Neutrophil (primary cell): ENCODE results near the gene RIOX2.

ENCODE experiments used
- H3K27ac ChIP-seq: fragments of 200-600 bp; sonication (generic); 2 replicates; pipeline ENCODE4 v1.5.1; 2016; ENCODE audit warnings: mild to moderate bottlenecking, moderate library complexity
- H3K27me3 ChIP-seq: fragments of 200-600 bp; sonication (generic); 2 replicates; pipeline ENCODE4 v1.6.0; 2016; ENCODE audit warnings: mild to moderate bottlenecking
- H3K36me3 ChIP-seq: fragments of 200-600 bp; sonication (generic); 2 replicates; pipeline ENCODE4 v1.5.1; 2017
- H3K4me1 ChIP-seq, 2 experiments: fragments of 200-600 bp in 1 of 2; sonication (generic) in 1 of 2; 1 replicate in 1 of 2; 2 replicates in 1 of 2; pipeline versions ENCODE4 v1.5.1 to v1.6.1; 2013 to 2016; ENCODE audit warnings: low read depth in 1 of 2, low read length in 1 of 2, mild to moderate bottlenecking in 1 of 2, moderate library complexity in 1 of 2; ENCODE audit not compliant: control insufficient read depth in 1 of 2, insufficient read depth in 1 of 2
- H3K4me3 ChIP-seq, 2 experiments: fragments of 200-600 bp in 1 of 2; sonication (generic) in 1 of 2; 1 replicate in 1 of 2; 2 replicates in 1 of 2; pipeline ENCODE4 v1.5.1; 2013 to 2016; ENCODE audit warnings: low read depth in 1 of 2, low read length in 1 of 2, mild to moderate bottlenecking in 1 of 2, moderate library complexity in 1 of 2
- H3K9me3 ChIP-seq: fragments of 200-600 bp; sonication (generic); 2 replicates; pipeline ENCODE4 v1.5.1; 2016
- CTCF ChIP-seq: fragments of 200-600 bp; sonication (generic); IDR thresholded peaks from 2 replicates; pipeline ENCODE4 v1.5.1; 2016; ENCODE audit warnings: antibody characterized with exemption

The RIOX2 gene

DNA sequence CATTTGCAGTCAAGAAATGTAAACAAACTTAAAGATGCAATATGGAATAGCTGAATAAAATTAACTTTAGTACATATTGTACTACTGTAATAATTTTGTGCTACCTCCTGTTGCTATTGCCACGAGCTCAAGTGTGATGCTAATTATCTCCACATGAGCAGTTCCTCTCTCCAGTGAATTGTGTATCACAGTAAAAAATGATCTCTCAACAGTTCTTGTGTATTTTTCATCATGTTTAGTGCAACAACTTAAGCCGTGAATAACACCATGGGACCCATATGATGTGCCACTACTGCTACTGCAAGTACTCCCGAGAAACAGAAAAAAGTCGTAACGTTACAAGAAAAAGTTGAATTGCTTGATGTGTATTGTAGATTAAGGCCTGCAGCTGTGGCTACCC, 12.4 kb downstream of the RIOX2 start:
- H3K27me3 ChIP-seq = no peaks in the 10 kb centered on the region
- TF ChIP-seq CTCF = no peak
- H3K36me3 ChIP-seq = no peaks in the 10 kb centered on the region
- no peak overlapping the region for H3K4me3 ChIP-seq
- H3K4me1 ChIP-seq = no peaks in the 10 kb centered on the region
- H3K27ac ChIP-seq = no peak overlapping the region
- no peaks in the 10 kb centered on the region for H3K9me3 ChIP-seq

GRCh38 chr3:97958796-97959195, 13.4 kb downstream of the RIOX2 start:
- no peaks in the 10 kb centered on the region for H3K36me3 ChIP-seq
- no peak for TF ChIP-seq CTCF
- no peaks in the 10 kb centered on the region for H3K27me3 ChIP-seq

GRCh38 chr3:97958396-97958795, 13.8 kb downstream of the RIOX2 start:
- Histone ChIP-seq H3K27me3 (no peaks in the 10 kb centered on the region), H3K9me3 (no peaks in the 10 kb centered on the region), H3K4me3 (no peak overlapping the region), H3K4me1 (no peaks in the 10 kb centered on the region), H3K36me3 (no peaks in the 10 kb centered on the region), H3K27ac (no peak overlapping the region)
- TF ChIP-seq CTCF = no peak

More at GRCh38 chr3:97958796-97959195, 13.4 kb downstream of the RIOX2 start:
- no peaks in the 10 kb centered on the region for H3K4me1 ChIP-seq
- no peak overlapping the region for H3K4me3 ChIP-seq
- H3K9me3 ChIP-seq = no peaks in the 10 kb centered on the region
- H3K27ac ChIP-seq = no peak overlapping the region

DNA sequence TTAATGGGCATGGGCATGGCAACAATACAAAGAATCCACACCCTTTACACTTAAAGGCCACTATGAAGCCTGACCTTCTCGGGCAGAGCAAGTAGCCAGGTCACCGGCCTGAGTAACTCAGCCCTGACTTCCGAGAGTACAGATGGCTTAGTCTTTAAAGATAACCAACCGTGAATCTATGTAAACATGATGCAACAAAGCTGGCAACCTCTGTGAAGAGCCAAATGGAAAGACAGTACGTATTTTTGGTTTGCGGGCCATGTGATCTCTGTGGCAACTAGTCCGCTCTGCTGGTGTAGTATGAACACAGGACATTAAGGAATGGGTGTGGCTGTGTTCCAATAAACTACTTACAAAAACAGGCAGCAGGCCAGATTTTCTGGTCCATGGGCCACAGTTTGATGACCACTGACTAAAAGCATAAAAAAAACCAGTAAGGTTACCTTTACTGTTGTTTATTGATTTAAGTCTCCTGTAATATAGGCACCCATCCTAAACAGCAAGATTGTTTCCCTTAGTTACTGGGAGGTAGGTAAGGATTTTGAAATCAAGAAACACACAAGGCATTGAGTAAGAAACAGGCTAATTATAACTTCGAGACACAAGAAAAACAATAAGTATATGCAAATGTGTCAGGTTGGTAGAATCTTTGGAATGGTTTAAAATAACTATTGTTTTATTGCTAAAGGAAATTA, 14.5 kb downstream of the RIOX2 start:
- no peaks in the 10 kb centered on the region for H3K36me3 ChIP-seq
- H3K4me3 ChIP-seq = no peak overlapping the region
- no peaks in the 10 kb centered on the region for H3K9me3 ChIP-seq
- H3K27me3 ChIP-seq = no peaks in the 10 kb centered on the region
- no peak overlapping the region for H3K27ac ChIP-seq
- no peaks in the 10 kb centered on the region for H3K4me1 ChIP-seq
- TF ChIP-seq CTCF = no peak

GRCh38 chr3:97956051-97956450, 16.2 kb downstream of the RIOX2 start:
- TF ChIP-seq CTCF = no peak
- Histone ChIP-seq H3K36me3 (no peaks in the 10 kb centered on the region), H3K27ac (no peak overlapping the region), H3K4me3 (no peak overlapping the region), H3K9me3 (no peaks in the 10 kb centered on the region), H3K4me1 (no peaks in the 10 kb centered on the region), H3K27me3 (no peaks in the 10 kb centered on the region)
